ENCODE results near the gene CRY1.

CRY1 gene

GRCh38 chr12:107102294-107102693 lies 8.9 kb upstream of the CRY1 start:
- H3K4me3 ChIP-seq (ENCODE audit: low read depth, low read length) = no peak overlapping the region
- no peak for DNase-seq (ENCODE audit: low read depth)
- no peak for TF ChIP-seq CTCF (IDR thresholded peaks at IDR 0.05; ENCODE audit: low read depth, low read length, missing control alignments)

- no peak for DNase-seq (ENCODE audit: low read depth)
- H3K4me3 ChIP-seq (ENCODE audit: low read depth, low read length) = no peak overlapping the region
- TF ChIP-seq CTCF (IDR thresholded peaks at IDR 0.05; ENCODE audit: low read depth, low read length, missing control alignments) = no peak
Measured at GRCh38 chr12:107101651-107102050, 8.3 kb upstream of the CRY1 start.

GRCh38 chr12:107099917-107100316 lies 6.6 kb upstream of the CRY1 start:
- no peak for DNase-seq (ENCODE audit: low read depth)
- no peak for TF ChIP-seq CTCF (IDR thresholded peaks at IDR 0.05; ENCODE audit: low read depth, low read length, missing control alignments)
- no peak overlapping the region for H3K4me3 ChIP-seq (ENCODE audit: low read depth, low read length)

- H3K4me3 ChIP-seq (ENCODE audit: low read depth, low read length) = no peak overlapping the region
- DNase-seq (ENCODE audit: low read depth) = no peak
- no peak for TF ChIP-seq CTCF (IDR thresholded peaks at IDR 0.05; ENCODE audit: low read depth, low read length, missing control alignments)
Measured at GRCh38 chr12:107096571-107096970, 3.2 kb upstream of the CRY1 start.

- no peak for TF ChIP-seq CTCF (IDR thresholded peaks at IDR 0.05; ENCODE audit: low read depth, low read length, missing control alignments)
- no peak for DNase-seq (ENCODE audit: low read depth)
- H3K4me3 ChIP-seq (ENCODE audit: low read depth, low read length) = peak overlapping the region; percentile 77
Measured at GRCh38 chr12:107094183-107094448, 767 bp upstream of the CRY1 start.

- no peak for TF ChIP-seq CTCF (IDR thresholded peaks at IDR 0.05; ENCODE audit: low read depth, low read length, missing control alignments)
- peak overlapping the region; percentile 77 for H3K4me3 ChIP-seq (ENCODE audit: low read depth, low read length)
- no peak for DNase-seq (ENCODE audit: low read depth)
Measured at GRCh38 chr12:107092669-107093416, 506 bp downstream of the CRY1 start.

GRCh38 chr12:107091989-107092641 lies 1.2 kb downstream of the CRY1 start:
- TF ChIP-seq CTCF (IDR thresholded peaks at IDR 0.05; ENCODE audit: low read depth, low read length, missing control alignments) = peak; percentile 57
- peak overlapping the region; percentile 77 for H3K4me3 ChIP-seq (ENCODE audit: low read depth, low read length)
- DNase-seq (ENCODE audit: low read depth) = no peak

Data from GM12864 (cell line).